A673 (cell line): ENCODE data around the gene TARBP1. TPM values are rescaled to one million over a fixed set of nuclear protein-coding genes. Genes with fewer than 3 reads are reported as not detected.

ENCODE experiments used
- BruUV-seq: library from RNA; stranded (reverse); fragments of 400-500 nt; replicated peaks from 2 replicates; lab custom pipeline; 2021; lab: Mats Ljungman, UMichigan
- CTCF ChIA-PET: fragments of 300-600 bp; sonication (Branson Sonifier 250); formaldehyde crosslinking; loops from one replicate; lab custom pipeline; 2022; ENCODE audit warnings: antibody characterized with exemption; lab: Charles Lee
- POLR2A ChIA-PET: fragments of 300-600 bp; sonication (Branson Sonifier 250); formaldehyde crosslinking; loops from one replicate; lab custom pipeline; 2022; ENCODE audit warnings: antibody characterized with exemption; ENCODE audit not compliant: low non-redundant PET; lab: Charles Lee
- DNase-seq: peaks from one replicate; pipeline ENCODE4 v3.0.0-alpha.2; 2015; ENCODE audit warnings: low spot score
- H3K27ac ChIP-seq: fragments of 200-600 bp; sonication (generic); 2 replicates; pipeline ENCODE4 v1.5.1; 2016; ENCODE audit warnings: mixed run types, low read depth, mild to moderate bottlenecking, mixed read lengths, antibody characterized with exemption, low read length; ENCODE audit not compliant: poor library complexity, severe bottlenecking
- H3K27me3 ChIP-seq: fragments of 200-600 bp; sonication (generic); replicated peaks from 2 replicates; pipeline ENCODE4 v1.6.1; 2017; ENCODE audit warnings: mixed run types, low read depth, mild to moderate bottlenecking, mixed read lengths, antibody characterized with exemption, low read length; ENCODE audit not compliant: insufficient read depth, poor library complexity
- H3K36me3 ChIP-seq: fragments of 200-600 bp; sonication (generic); 2 replicates; pipeline ENCODE4 v1.6.1; 2016; ENCODE audit warnings: mixed run types, mild to moderate bottlenecking, mixed read lengths, antibody characterized with exemption, low read length; ENCODE audit not compliant: insufficient read depth, poor library complexity, severe bottlenecking
- H3K4me1 ChIP-seq: fragments of 200-600 bp; sonication (generic); 2 replicates; pipeline ENCODE4 v1.6.1; 2017; ENCODE audit warnings: mixed run types, mild to moderate bottlenecking, mixed read lengths, antibody characterized with exemption, low read length; ENCODE audit not compliant: insufficient read depth, poor library complexity, severe bottlenecking
- H3K4me3 ChIP-seq: fragments of 200-600 bp; sonication (generic); 2 replicates; pipeline ENCODE4 v1.5.1; 2016; ENCODE audit warnings: low read depth, mixed run types, mild to moderate bottlenecking, mixed read lengths, low read length; ENCODE audit not compliant: poor library complexity, severe bottlenecking
- H3K9me3 ChIP-seq: fragments of 200-600 bp; sonication (generic); 2 replicates; pipeline ENCODE4 v1.6.1; 2016; ENCODE audit warnings: mixed run types, low read depth, mild to moderate bottlenecking, mixed read lengths, antibody characterized with exemption, low read length; ENCODE audit not compliant: poor library complexity, severe bottlenecking
- EZH2 ChIP-seq: fragments of 200-600 bp; sonication (generic); IDR thresholded peaks from 2 replicates; pipeline ENCODE4 v1.6.1; 2017; ENCODE audit warnings: borderline replicate concordance, low read depth, mild to moderate bottlenecking, mixed read lengths, antibody characterized with exemption, low read length; ENCODE audit not compliant: poor library complexity, severe bottlenecking
- intact Hi-C: fragments of 100-400 bp; cut with micrococcal nuclease; formaldehyde crosslinking; loops from one replicate; pipeline ENCODE4 v1.10.0; 2022; ENCODE audit not compliant: unreplicated experiment
- total RNA-seq: library from RNA; stranded (reverse); gene quantifications from 2 replicates; pipeline ENCODE4 v1.2.3, GENCODE V29; 2021
- TF ChIP-seq, protein P1 (sequence below): fragments of 300-800, 200-600 bp; sonication (generic); conservative IDR thresholded peaks from 2 replicates; pipeline ENCODE4 v1.5.1; 2017; ENCODE audit warnings: low read depth, mild to moderate bottlenecking, antibody characterized with exemption, low read length, moderate library complexity, mixed read lengths

Gene TARBP1
- total RNA-seq, 1 experiment from 2014 or later, result 28.0 TPM

DNA sequence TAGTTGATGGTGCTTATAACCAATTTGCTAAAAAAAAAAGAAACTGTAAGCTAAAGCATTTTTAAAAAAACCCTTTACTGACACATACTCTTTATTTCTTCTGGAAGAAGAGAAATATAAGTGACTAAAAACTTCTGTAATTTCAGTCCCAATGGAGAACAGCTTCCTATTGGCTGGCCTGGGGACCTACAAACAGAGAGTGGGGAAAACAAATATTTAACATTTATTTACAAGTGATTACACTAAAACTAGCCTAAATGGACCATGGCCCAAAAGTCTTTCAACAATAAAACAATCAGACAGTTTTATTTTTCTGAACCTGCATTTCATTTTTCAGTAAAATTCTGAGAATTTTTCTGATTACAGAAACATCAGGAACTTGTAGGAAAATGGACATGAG is 15.2 kb downstream of the TARBP1 start:
- no peak for TF ChIP-seq EZH2
- no peak overlapping the region for H3K4me3 ChIP-seq
- intact Hi-C loops, result no loop called here
- DNase-seq, result no peak
- H3K27me3 ChIP-seq, result no peaks in the 10 kb centered on the region
- POLR2A ChIA-PET, result no interaction called here
- no TSS peak for BruUV-seq
- H3K9me3 ChIP-seq, result no peaks in the 10 kb centered on the region
- H3K27ac ChIP-seq, result no peak overlapping the region
- no peaks in the 10 kb centered on the region for H3K4me1 ChIP-seq
- CTCF ChIA-PET, result no interaction called here
- peaks cover 25% of the 10 kb centered on the region for H3K36me3 ChIP-seq

DNA sequence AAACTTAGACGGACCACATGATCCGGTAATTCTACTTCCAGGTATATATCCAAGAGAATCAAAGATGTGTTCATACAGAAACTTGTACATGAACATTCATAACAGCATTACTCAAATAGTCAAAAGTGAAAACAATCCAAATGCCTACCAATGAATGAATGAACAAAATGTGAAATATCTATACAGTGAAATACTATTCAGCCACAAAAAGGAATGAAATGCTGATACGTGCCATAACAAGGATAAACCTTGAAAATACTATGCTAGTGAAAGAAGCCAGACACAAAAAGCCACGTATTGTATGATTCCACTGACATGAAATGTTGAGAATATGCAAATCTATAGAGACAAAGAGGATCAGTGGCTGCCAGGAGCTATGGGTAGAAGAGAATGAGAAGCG is 18.3 kb downstream of the TARBP1 start:
- Histone ChIP-seq H3K27me3 (no peaks in the 10 kb centered on the region), H3K36me3 (peaks cover 23% of the 10 kb centered on the region), H3K27ac (no peak overlapping the region), H3K4me1 (no peaks in the 10 kb centered on the region), H3K9me3 (no peaks in the 10 kb centered on the region), H3K4me3 (no peak overlapping the region)
- ChIA-PET POLR2A (no interaction called here), CTCF (no interaction called here)
- no peak for DNase-seq
- no TSS peak for BruUV-seq
- intact Hi-C loops, result no loop called here
- TF ChIP-seq, protein P1, sequence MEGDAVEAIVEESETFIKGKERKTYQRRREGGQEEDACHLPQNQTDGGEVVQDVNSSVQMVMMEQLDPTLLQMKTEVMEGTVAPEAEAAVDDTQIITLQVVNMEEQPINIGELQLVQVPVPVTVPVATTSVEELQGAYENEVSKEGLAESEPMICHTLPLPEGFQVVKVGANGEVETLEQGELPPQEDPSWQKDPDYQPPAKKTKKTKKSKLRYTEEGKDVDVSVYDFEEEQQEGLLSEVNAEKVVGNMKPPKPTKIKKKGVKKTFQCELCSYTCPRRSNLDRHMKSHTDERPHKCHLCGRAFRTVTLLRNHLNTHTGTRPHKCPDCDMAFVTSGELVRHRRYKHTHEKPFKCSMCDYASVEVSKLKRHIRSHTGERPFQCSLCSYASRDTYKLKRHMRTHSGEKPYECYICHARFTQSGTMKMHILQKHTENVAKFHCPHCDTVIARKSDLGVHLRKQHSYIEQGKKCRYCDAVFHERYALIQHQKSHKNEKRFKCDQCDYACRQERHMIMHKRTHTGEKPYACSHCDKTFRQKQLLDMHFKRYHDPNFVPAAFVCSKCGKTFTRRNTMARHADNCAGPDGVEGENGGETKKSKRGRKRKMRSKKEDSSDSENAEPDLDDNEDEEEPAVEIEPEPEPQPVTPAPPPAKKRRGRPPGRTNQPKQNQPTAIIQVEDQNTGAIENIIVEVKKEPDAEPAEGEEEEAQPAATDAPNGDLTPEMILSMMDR, result no peak
- no peak for TF ChIP-seq EZH2

DNA sequence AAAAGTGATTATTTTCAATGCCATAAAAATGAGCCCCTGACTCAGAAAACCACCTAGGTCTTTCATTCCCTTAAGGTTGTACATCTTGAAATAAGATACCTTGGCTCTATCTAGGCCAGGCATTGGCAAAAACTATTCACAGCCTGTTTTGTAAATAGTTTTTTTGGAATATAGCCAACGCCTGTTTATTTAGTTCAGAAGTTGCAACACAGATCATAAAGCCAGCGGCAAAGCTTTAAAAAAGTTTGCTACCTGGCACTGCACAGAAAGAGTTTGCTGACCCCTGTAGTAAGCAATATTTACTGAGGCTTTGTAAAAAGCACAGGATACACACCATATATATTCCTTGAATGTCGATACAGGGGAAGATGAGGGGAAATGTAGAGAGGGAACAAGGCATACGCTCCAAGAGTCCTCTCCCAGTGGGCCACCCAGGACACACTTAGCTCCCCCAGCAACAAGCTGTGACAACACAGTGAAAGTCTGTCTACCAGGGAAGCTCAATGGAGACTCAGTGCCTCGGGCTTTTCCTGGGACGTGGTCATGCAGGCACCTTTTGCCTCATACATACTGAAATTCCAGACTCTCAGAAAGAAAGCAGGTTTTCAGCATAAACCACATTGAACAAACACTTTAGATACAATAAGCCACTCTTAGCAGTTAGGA is 20.5 kb downstream of the TARBP1 start:
- ChIA-PET POLR2A (no interaction called here), CTCF (no interaction called here)
- Histone ChIP-seq H3K4me3 (no peak overlapping the region), H3K4me1 (no peaks in the 10 kb centered on the region), H3K36me3 (peaks cover 11% of the 10 kb centered on the region), H3K27me3 (no peaks in the 10 kb centered on the region), H3K27ac (no peak overlapping the region), H3K9me3 (no peaks in the 10 kb centered on the region)
- no peak for DNase-seq
- no peak for TF ChIP-seq EZH2
- TF ChIP-seq, protein P1, result no peak
- BruUV-seq, result no TSS peak
- intact Hi-C loops, result no loop called here

DNA sequence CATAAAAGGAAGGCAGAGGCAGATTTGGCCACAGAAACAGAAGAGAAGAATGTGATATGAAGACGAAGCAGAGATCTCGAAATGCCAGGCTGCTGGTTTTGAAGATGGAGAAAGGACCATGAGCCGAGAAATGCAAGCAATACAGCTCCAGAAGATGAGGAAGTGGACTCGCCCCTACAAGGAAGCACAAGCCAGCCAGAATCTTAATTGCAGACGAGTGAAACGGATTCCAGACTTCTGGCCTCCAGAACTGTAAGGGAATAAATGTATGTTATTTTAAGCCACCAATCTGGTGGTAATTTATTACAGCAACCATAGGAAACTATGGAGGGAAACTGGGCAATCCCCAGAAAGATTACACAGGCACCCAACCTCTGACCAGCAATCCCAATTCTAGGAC is 24.1 kb downstream of the TARBP1 start:
- Histone ChIP-seq H3K4me1 (no peaks in the 10 kb centered on the region), H3K27ac (no peak overlapping the region), H3K27me3 (no peaks in the 10 kb centered on the region), H3K36me3 (peaks cover 8% of the 10 kb centered on the region), H3K4me3 (no peak overlapping the region), H3K9me3 (no peaks in the 10 kb centered on the region)
- BruUV-seq, result no TSS peak
- CTCF ChIA-PET, result no interaction called here
- intact Hi-C loops, result no loop called here
- DNase-seq, result no peak
- TF ChIP-seq, protein P1, result no peak
- TF ChIP-seq EZH2, result no peak
- POLR2A ChIA-PET, result no interaction called here
